GM19043 (cell line): ENCODE results near the gene NT5C1A.

Source experiments
- ATAC-seq: cut with Tn5 transposase; IDR thresholded peaks from one replicate; pipeline ENCODE4 v1.9.1; 2021; ENCODE audit warnings: low read depth; ENCODE audit not compliant: unreplicated experiment

NT5C1A gene

GRCh38 chr1:39671793-39672550, at the start of gene NT5C1A:
TSS of gene NT5C1A (minus strand) at chr1:39672107. CDS start at chr1:39672038, 69 bp downstream.
- no peak for ATAC-seq

- no peak for ATAC-seq
Observed at GRCh38 chr1:39721664-39722063, 49.8 kb upstream of the NT5C1A start.

GRCh38 chr1:39720094-39720999, 48.4 kb upstream of the NT5C1A start:
- ATAC-seq, result no peak

GRCh38 chr1:39717809-39718208, 45.9 kb upstream of the NT5C1A start:
- ATAC-seq, result no peak

- ATAC-seq, result no peak
Observed at GRCh38 chr1:39713557-39713956, 41.6 kb upstream of the NT5C1A start.

- no peak for ATAC-seq
Observed at GRCh38 chr1:39711966-39712340, 40.0 kb upstream of the NT5C1A start.

- ATAC-seq, result no peak
Observed at GRCh38 chr1:39711104-39711965, 39.4 kb upstream of the NT5C1A start.

GRCh38 chr1:39707506-39707905, 35.6 kb upstream of the NT5C1A start:
- ATAC-seq, result no peak

GRCh38 chr1:39704757-39705156, 32.9 kb upstream of the NT5C1A start:
- ATAC-seq, result no peak

GRCh38 chr1:39701049-39701439, 29.1 kb upstream of the NT5C1A start:
- no peak for ATAC-seq

GRCh38 chr1:39700348-39700747, 28.4 kb upstream of the NT5C1A start:
- no peak for ATAC-seq

- no peak for ATAC-seq
Observed at GRCh38 chr1:39699419-39699818, 27.5 kb upstream of the NT5C1A start.

GRCh38 chr1:39698568-39698967, 26.7 kb upstream of the NT5C1A start:
- no peak for ATAC-seq

GRCh38 chr1:39696448-39696847, 24.5 kb upstream of the NT5C1A start:
- no peak for ATAC-seq

- no peak for ATAC-seq
Observed at GRCh38 chr1:39695016-39695415, 23.1 kb upstream of the NT5C1A start.

GRCh38 chr1:39694026-39694425, 22.1 kb upstream of the NT5C1A start:
- no peak for ATAC-seq

- ATAC-seq, result no peak
Observed at GRCh38 chr1:39692152-39693074, 20.5 kb upstream of the NT5C1A start.

GRCh38 chr1:39691383-39692151, 19.7 kb upstream of the NT5C1A start, which contains the start of gene HPCAL4:
TSS of gene HPCAL4 (minus strand) at chr1:39691433. CDS start at chr1:39684603, 6,830 bp downstream.
- ATAC-seq, result no peak
